HG03135 (cell line): ENCODE measurements around the gene GALNTL6.

Experiments
- ATAC-seq: cut with Tn5 transposase; IDR thresholded peaks from one replicate; pipeline ENCODE4 v1.9.1; 2021; ENCODE audit warnings: mild to moderate bottlenecking, moderate library complexity; ENCODE audit not compliant: unreplicated experiment

GALNTL6 gene

GRCh38 chr4:171876636-171877035, 63.4 kb downstream of the GALNTL6 start:
- ATAC-seq, result no peak

DNA sequence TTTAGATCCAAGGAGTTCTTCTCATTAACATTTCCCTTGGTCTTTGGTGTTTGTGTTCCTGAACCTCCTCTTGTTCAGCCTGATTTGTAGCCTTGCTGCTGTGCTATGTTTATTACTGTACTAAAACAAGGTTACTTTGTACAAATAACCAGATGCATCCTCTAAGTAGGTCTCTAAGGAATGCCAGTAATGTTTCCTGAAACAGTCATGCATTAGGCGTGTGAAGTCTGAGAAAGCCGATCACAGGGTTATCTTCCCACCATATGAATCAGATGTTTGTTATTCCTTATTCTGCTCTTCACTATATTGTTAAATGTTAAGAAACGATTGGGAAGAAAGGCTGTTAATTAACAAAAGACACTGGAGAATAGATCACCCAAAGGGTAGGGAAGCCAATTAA, 66.9 kb downstream of the GALNTL6 start:
- no peak for ATAC-seq

DNA sequence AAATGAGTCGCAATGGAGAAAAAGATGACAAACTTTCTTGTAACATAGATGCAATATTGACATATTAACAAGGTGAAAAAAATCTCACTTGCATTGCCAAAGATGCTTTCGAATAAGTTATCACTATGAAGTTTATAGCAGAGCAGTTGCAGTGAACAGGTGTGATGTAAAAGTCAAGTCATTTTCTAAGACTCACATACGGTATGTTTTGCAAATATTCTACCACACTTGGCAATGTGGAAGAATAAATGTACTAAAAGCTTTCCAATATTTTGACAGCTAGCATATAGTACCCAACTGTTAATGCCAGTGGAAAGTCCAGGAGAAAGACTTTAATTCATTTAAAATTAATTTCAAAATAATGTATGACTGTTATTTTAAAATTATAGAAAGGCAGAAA, 76.5 kb downstream of the GALNTL6 start:
- ATAC-seq, result no peak

DNA sequence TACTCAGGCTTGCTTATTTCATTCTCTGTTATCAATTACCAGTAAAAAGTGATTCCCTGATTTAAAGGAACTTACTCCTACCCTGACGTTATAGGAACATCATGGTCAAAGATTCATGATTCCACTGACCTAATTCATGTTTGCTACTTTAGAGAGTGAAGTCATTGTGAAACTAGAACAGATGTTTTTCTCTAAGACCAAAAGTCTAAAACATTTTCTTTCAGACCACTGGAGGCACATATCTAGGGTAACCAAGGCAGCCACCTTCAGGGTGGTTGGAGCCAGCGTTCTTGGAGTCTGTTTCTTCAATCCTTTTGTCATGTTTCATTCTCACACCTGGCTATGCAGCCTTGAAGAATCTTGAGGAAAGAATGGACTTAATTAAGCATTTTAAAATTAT, 77.8 kb downstream of the GALNTL6 start:
- ATAC-seq, result peak; percentile 86

- ATAC-seq, result no peak
Observed at GRCh38 chr4:171896426-171896825, 83.2 kb downstream of the GALNTL6 start.

DNA sequence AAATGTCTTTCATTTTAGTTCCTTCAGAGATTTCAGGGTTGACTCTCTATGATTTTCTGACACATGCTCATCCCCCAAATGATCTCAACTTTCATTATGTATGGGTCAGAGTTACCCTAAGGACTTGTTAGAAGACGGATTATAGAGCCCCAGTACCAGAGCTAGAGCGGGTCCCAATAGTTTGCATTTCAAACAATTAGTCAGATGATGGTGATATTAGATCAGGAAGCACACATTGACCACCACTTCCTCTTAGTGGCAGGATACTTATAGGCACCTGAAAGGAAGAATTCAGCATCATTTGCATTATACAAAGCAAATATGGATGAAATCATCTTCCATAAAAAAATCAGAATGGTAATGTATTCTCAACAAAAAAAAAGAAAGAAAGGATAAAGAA, 106.1 kb downstream of the GALNTL6 start:
- no peak for ATAC-seq

- ATAC-seq, result no peak
Observed at GRCh38 chr4:171920901-171921300, 107.7 kb downstream of the GALNTL6 start.

GRCh38 chr4:171924746-171925376, 111.7 kb downstream of the GALNTL6 start:
- no peak for ATAC-seq

GRCh38 chr4:171928336-171928735, 115.1 kb downstream of the GALNTL6 start:
- ATAC-seq, result no peak

DNA sequence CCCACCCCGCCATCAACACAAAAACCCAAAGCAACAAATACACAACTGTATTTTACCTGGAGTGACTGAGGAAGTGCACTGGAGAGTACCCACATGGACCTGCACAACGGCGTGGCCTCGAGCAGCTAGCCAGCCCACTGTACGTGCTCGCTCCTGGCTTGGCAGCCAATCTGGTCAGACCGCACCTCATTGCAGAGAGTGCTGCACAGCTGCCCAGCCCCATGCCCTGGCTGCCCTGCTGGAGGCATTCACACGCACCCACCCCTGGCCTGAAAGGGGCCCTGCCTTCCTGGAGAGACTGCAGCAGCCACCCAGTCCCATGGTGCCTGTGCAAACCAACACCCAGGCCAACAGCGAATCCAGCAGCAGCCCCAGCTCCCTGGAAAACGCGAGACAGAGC, 116.3 kb downstream of the GALNTL6 start:
- no peak for ATAC-seq

DNA sequence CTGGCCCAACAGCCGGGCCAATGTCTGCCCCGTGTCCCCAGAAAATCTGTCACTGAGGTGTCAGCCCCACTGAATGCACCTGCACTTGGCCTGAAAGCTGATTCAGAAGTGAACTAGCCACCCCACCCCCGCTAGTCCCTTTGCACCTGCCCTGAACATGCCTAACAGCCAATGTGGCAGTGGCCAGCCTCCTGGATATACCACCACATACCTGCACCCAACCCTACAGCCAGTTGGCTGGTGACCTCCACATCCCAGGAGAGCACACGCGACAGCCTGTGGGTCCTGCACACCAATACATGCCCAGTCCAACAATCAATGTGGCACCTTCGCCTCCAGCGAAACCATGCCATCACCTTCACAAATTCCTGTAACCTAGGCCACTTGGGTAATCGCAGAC, 116.7 kb downstream of the GALNTL6 start:
- no peak for ATAC-seq

DNA sequence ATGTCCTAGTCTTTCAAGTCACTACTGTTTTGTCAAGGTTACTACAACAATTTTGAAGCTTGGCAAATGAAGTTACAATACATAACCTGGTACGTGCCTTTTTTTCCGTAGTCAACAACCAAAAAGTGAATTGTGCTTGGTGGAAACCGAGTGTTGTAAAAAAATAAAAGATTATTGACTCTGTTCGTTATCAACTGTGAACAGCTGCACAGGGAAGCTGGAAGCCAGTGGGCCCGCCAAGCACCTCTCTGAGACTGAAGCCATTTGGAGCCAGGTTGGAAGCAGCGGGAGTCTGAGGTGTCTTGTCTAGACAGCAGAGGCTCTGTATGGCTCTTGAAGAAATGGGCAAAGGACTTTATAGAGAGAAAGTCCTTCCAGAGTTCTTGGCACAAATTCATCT, 119.0 kb downstream of the GALNTL6 start:
- no peak for ATAC-seq

GRCh38 chr4:171940656-171941055, 127.5 kb downstream of the GALNTL6 start:
- ATAC-seq, result no peak

- no peak for ATAC-seq
Observed at GRCh38 chr4:171947400-171947799, 134.2 kb downstream of the GALNTL6 start.

GRCh38 chr4:171948038-171948437, 134.8 kb downstream of the GALNTL6 start:
- no peak for ATAC-seq

- peak; percentile 63 for ATAC-seq
Observed at GRCh38 chr4:171954650-171955049, 141.4 kb downstream of the GALNTL6 start.

DNA sequence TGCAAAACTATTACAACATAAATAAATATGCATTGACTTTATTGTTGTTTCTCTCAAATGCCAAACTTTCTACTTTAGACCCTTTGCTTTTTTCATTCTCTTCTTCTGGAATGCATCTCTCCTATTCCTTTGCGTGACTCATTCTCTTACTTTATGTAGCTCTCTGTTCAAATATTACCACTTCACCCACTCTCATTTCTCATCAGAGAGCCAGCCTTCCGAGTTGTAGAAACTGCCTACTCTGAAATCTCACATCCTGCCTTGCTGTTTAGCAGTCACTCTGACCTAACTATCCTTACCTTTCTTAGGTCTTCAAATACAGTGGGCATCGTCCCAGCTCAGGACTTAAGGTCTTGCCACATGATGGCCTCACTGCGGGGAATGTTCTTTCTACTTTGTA, 143.5 kb downstream of the GALNTL6 start:
- ATAC-seq, result no peak

GRCh38 chr4:171962110-171962509, 148.9 kb downstream of the GALNTL6 start:
- no peak for ATAC-seq

DNA sequence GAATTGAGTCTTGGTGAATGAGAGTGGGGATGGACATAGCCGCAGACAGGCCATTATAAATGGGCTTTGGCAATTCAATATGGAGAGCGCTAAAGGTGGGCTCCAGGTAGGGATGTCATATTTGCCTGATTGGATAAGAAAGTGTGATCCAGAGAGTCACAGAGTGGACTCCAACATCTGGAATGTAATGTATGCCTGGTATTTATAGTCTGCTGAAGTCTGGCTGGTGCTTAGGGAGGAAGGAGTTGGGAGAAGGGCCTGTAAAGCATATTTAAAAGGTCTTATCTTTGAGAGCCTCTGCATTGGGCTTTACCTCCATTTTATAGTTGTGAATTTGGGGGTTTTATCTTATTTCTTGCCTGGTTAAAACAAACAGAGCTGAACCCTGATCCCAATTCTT, 153.2 kb downstream of the GALNTL6 start:
- ATAC-seq, result no peak

DNA sequence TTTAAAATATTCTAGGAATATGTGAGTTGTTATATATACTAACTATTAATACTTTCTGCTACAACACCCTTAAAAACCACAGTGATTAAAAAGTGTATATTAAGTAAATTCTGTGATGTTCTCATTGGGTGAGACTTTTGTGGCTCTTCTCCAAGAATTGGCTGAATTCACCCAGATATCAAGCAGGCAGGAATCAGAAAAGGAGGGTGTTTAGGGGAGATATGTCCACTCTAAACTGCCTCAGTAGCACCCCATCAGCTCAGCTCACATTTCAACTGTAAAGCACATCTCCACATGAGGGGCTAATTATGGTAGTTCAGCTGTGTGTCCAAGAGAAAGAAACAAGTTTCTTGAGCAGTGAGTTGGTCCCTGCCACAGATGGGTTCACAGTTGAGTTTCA, 165.0 kb downstream of the GALNTL6 start:
- ATAC-seq, result no peak

DNA sequence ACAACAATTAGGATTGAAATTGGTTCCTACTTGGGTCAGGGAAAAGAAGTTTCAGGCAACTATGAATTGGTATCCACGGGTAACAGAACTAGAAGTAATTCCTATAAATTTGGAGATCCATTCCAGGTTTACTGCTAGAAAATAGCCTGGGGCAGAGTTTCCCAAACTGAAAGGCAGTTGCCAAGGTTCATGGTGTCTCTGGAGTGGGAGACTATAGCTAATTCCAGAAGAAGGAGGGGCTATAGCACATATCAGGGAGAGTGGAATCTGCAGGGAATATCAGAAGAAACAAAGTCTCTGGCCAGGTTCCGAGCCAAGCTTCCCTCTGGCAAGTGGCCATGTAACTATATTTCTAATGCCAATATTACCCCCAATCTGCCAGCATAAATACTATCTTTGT, 166.3 kb downstream of the GALNTL6 start:
- no peak for ATAC-seq

DNA sequence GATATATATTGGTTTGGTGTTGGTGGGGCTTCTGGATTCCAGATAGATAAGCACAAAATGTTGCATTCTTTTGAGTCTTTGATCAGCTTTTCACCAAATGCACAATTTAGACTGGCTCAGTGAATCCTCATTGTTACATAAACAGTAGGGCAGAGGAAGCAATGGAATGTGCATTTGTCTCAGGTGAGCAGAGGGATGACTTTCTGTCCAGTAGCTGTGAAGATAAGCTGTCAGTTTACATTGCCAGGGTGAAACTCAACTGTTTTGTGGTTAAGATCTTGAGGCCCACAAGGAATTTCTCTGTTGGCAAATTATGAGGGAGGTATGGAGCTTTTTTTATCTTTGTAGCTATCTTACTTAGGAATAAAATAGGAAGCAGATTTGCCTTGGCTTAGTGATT, 168.0 kb downstream of the GALNTL6 start:
- no peak for ATAC-seq
